Hepatocyte (in vitro differentiated cells): ENCODE measurements around the gene CUTA.

Source experiments
- CTCF ChIP-seq: fragments of 200-600 bp; sonication (generic); IDR thresholded peaks from 2 replicates; pipeline ENCODE4 v1.5.1; 2016; ENCODE audit warnings: antibody characterized with exemption, mild to moderate bottlenecking; ENCODE audit not compliant: poor library complexity
- EZH2 ChIP-seq: fragments of 200-600 bp; sonication (generic); IDR thresholded peaks from 2 replicates; pipeline ENCODE4 v1.6.1; 2016; ENCODE audit warnings: antibody characterized with exemption, mild to moderate bottlenecking, borderline replicate concordance

GRCh38 chr6:33432546-33432945 lies 14.6 kb upstream of the CUTA start:
- TF ChIP-seq CTCF, result no peak
- TF ChIP-seq EZH2, result no peak
